Measurements from ENCODE around the gene CEP68. TPM values are rescaled to one million over a fixed set of nuclear protein-coding genes. Genes with fewer than 3 reads are reported as not detected.

Gene CEP68
- total RNA-seq, 1 experiment from 2014 or later = 14.0 TPM

DNA sequence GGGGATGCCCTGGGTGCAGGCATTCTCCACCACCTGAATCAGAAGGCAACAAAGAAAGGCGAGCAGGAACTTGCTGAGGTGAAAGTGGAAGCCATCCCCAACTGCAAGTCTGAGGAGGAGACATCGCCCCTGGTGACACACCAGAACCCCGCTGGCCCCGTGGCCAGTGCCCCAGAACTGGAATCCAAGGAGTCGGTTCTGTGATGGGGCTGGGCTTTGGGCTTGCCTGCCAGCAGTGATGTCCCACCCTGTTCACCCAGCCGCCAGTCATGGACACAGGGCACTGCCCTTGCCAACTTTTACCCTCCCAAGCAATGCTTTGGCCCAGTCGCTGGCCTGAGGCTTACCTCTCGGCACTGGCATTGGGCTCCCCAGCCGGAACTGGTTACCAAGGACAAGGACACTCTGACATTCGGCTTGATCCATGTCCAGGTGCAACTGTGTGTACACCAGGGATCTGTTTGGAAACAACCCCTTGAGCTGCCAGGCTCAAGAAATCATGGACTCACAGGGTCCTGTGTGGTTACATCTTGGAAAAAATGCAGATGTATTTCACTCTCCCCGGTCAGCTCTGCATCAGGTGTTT, 35.2 kb upstream of the CEP68 start:
- no peaks in the 10 kb centered on the region for H3K36me3 ChIP-seq (ENCODE audit: control insufficient read depth, insufficient read depth, low read length)
- CTCF ChIA-PET = no interaction called here
- H3K9me3 Mint-ChIP-seq (ENCODE audit: unreplicated experiment) = no peaks in the 10 kb centered on the region
- no peak overlapping the region for H3K27ac Mint-ChIP-seq (ENCODE audit: unreplicated experiment)
- intact Hi-C loops (cut with micrococcal nuclease; ENCODE audit: unreplicated experiment) = no loop called here
- DNase-seq = no peak
- TF ChIP-seq, protein P1, sequence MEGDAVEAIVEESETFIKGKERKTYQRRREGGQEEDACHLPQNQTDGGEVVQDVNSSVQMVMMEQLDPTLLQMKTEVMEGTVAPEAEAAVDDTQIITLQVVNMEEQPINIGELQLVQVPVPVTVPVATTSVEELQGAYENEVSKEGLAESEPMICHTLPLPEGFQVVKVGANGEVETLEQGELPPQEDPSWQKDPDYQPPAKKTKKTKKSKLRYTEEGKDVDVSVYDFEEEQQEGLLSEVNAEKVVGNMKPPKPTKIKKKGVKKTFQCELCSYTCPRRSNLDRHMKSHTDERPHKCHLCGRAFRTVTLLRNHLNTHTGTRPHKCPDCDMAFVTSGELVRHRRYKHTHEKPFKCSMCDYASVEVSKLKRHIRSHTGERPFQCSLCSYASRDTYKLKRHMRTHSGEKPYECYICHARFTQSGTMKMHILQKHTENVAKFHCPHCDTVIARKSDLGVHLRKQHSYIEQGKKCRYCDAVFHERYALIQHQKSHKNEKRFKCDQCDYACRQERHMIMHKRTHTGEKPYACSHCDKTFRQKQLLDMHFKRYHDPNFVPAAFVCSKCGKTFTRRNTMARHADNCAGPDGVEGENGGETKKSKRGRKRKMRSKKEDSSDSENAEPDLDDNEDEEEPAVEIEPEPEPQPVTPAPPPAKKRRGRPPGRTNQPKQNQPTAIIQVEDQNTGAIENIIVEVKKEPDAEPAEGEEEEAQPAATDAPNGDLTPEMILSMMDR (IDR thresholded peaks at IDR 0.05; ENCODE audit: insufficient read depth in 1 of 2, low read depth in 1 of 2, low read length in 1 of 2, severe bottlenecking in 1 of 2, unreplicated experiment in 1 of 2) = no peak
- H3K4me3 Mint-ChIP-seq (ENCODE audit: unreplicated experiment) = no peak overlapping the region
- H3K4me3 ChIP-seq (ENCODE audit: low read depth, low read length) = no peak overlapping the region
- peaks cover 14% of the 10 kb centered on the region for H3K4me1 ChIP-seq
- no peaks in the 10 kb centered on the region for H3K9me3 ChIP-seq
- peaks cover 13% of the 10 kb centered on the region for H3K4me1 Mint-ChIP-seq (ENCODE audit: low read depth, unreplicated experiment)
- H3K27me3 Mint-ChIP-seq (ENCODE audit: insufficient read depth, unreplicated experiment) = no peaks in the 10 kb centered on the region
- no peaks in the 10 kb centered on the region; the same call in 1 of the 2 replicates for H3K27me3 ChIP-seq (replicated peaks; ENCODE audit: control insufficient read depth, insufficient read depth, low read length)
- no TSS peak for BruUV-seq (replicated peaks)
- peaks cover 18% of the 10 kb centered on the region for H3K36me3 Mint-ChIP-seq (ENCODE audit: insufficient read depth, unreplicated experiment)
- POLR2A ChIA-PET = no interaction called here

DNA sequence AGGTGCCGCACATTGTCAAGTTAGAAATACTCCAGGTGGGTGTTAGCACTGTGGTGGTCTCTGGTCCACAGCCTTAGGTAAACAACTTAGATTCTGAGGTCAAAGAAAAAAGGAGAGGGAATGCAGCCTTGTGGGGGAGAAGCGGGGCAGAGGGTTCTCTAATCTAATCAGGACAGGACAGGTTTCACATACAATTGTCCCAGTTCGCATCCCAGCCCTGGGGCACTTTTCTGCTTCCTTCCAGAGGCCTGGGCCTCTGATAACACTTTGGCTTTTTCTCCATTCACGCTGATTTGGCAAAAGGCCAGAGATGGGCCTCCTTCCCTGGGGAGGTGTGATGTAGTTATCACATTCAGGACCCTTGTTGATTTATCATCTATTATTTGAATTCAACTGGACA, 34.5 kb upstream of the CEP68 start:
- H3K9me3 Mint-ChIP-seq (ENCODE audit: unreplicated experiment) = no peaks in the 10 kb centered on the region
- intact Hi-C loops (cut with micrococcal nuclease; ENCODE audit: unreplicated experiment) = no loop called here
- Histone ChIP-seq H3K9me3 (no peaks in the 10 kb centered on the region), H3K27me3 (replicated peaks; ENCODE audit: control insufficient read depth, insufficient read depth, low read length) (no peaks in the 10 kb centered on the region; the same call in 1 of the 2 replicates), H3K4me1 (peaks cover 18% of the 10 kb centered on the region), H3K4me3 (ENCODE audit: low read depth, low read length) (no peak overlapping the region), H3K36me3 (ENCODE audit: control insufficient read depth, insufficient read depth, low read length) (no peaks in the 10 kb centered on the region)
- ChIA-PET CTCF (no interaction called here), POLR2A (no interaction called here)
- peaks cover 18% of the 10 kb centered on the region for H3K36me3 Mint-ChIP-seq (ENCODE audit: insufficient read depth, unreplicated experiment)
- BruUV-seq (replicated peaks) = no TSS peak
- H3K27me3 Mint-ChIP-seq (ENCODE audit: insufficient read depth, unreplicated experiment) = no peaks in the 10 kb centered on the region
- DNase-seq = peak in 1 of 2 experiments; percentile 56
- H3K27ac Mint-ChIP-seq (ENCODE audit: unreplicated experiment) = no peak overlapping the region
- TF ChIP-seq, protein P1 (IDR thresholded peaks at IDR 0.05; ENCODE audit: insufficient read depth in 1 of 2, low read depth in 1 of 2, low read length in 1 of 2, severe bottlenecking in 1 of 2, unreplicated experiment in 1 of 2) = no peak
- H3K4me3 Mint-ChIP-seq (ENCODE audit: unreplicated experiment) = no peak overlapping the region
- peaks cover 16% of the 10 kb centered on the region for H3K4me1 Mint-ChIP-seq (ENCODE audit: low read depth, unreplicated experiment)

DNA sequence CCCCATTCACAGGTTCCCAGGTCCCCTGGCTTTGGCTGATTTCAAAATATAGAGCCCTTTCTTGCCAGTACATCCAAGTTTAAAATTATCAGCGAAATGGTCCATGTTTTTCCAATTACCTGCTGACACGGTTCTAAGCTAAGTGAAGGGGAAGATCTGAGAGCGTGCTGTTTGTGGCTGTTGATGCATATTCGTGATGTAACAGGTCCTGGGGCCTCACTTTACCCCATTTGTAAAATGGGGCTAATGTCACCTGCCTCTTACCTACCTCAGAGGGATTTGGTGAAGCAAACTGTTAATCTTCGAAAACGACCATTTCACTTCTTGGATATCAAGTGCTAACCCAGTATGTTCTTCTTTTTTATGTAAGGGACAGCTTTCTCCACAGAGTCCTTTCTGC, 34.0 kb upstream of the CEP68 start:
- H3K4me1 ChIP-seq = peaks cover 18% of the 10 kb centered on the region
- H3K4me3 ChIP-seq (ENCODE audit: low read depth, low read length) = no peak overlapping the region
- no peaks in the 10 kb centered on the region for H3K9me3 ChIP-seq
- ChIA-PET POLR2A (no interaction called here), CTCF (no interaction called here)
- TSS peak; percentile 61 for BruUV-seq (replicated peaks)
- no peak overlapping the region for H3K27ac Mint-ChIP-seq (ENCODE audit: unreplicated experiment)
- no peaks in the 10 kb centered on the region; the same call in 1 of the 2 replicates for H3K27me3 ChIP-seq (replicated peaks; ENCODE audit: control insufficient read depth, insufficient read depth, low read length)
- peaks cover 16% of the 10 kb centered on the region for H3K4me1 Mint-ChIP-seq (ENCODE audit: low read depth, unreplicated experiment)
- TF ChIP-seq, protein P1 (IDR thresholded peaks at IDR 0.05; ENCODE audit: insufficient read depth in 1 of 2, low read depth in 1 of 2, low read length in 1 of 2, severe bottlenecking in 1 of 2, unreplicated experiment in 1 of 2) = no peak
- no peak for DNase-seq
- H3K27me3 Mint-ChIP-seq (ENCODE audit: insufficient read depth, unreplicated experiment) = no peaks in the 10 kb centered on the region
- intact Hi-C loops (cut with micrococcal nuclease; ENCODE audit: unreplicated experiment) = no loop called here
- H3K9me3 Mint-ChIP-seq (ENCODE audit: unreplicated experiment) = no peaks in the 10 kb centered on the region
- no peak overlapping the region for H3K4me3 Mint-ChIP-seq (ENCODE audit: unreplicated experiment)
- peaks cover 18% of the 10 kb centered on the region for H3K36me3 Mint-ChIP-seq (ENCODE audit: insufficient read depth, unreplicated experiment)
- no peaks in the 10 kb centered on the region for H3K36me3 ChIP-seq (ENCODE audit: control insufficient read depth, insufficient read depth, low read length)

Measured in Caco-2 (cell line).